Measurements from ENCODE around the gene IFNL3.
"Not testable (repeated sequence)": the region's sequence is repeated elsewhere in the genome, so short reads cannot be mapped to it uniquely, and the experiment has no call there.

IFNL3 gene

GRCh38 chr19:39252458-39252857 lies 7.7 kb upstream of the IFNL3 start:
- no peak for FAIRE-seq

GRCh38 chr19:39251846-39252245 lies 7.0 kb upstream of the IFNL3 start:
- no peak for FAIRE-seq

GRCh38 chr19:39251081-39251480 lies 6.3 kb upstream of the IFNL3 start:
- no peak for FAIRE-seq

GRCh38 chr19:39248806-39249205 lies 4.0 kb upstream of the IFNL3 start, which contains the start of gene IFNL4:
Gene IFNL4, minus strand, starts transcription at chr19:39248856.
- FAIRE-seq, result no peak

GRCh38 chr19:39247701-39248664 lies 3.2 kb upstream of the IFNL3 start:
- FAIRE-seq, result no peak

- no peak for FAIRE-seq
These were observed 2.3 kb upstream of the IFNL3 start for GRCh38 chr19:39246951-39247669.

- FAIRE-seq, result not testable (repeated sequence)
These were observed 360 bp upstream of the IFNL3 start for GRCh38 chr19:39245166-39245565.

GRCh38 chr19:39243741-39244140 lies 1.1 kb downstream of the IFNL3 start:
- not testable (repeated sequence) for FAIRE-seq

GRCh38 chr19:39240421-39240820 lies 4.4 kb downstream of the IFNL3 start:
- no peak for FAIRE-seq

- no peak for FAIRE-seq
These were observed 5.9 kb downstream of the IFNL3 start for GRCh38 chr19:39238944-39239343.

- FAIRE-seq, result no peak
These were observed 6.6 kb downstream of the IFNL3 start for GRCh38 chr19:39238209-39238608.

- no peak for FAIRE-seq
These were observed 7.3 kb downstream of the IFNL3 start for GRCh38 chr19:39237200-39238184.

GRCh38 chr19:39236527-39236926 lies 8.3 kb downstream of the IFNL3 start:
- no peak for FAIRE-seq

- FAIRE-seq, result no peak
These were observed 12.1 kb downstream of the IFNL3 start for GRCh38 chr19:39232708-39233107.

GRCh38 chr19:39230096-39230764 lies 14.6 kb downstream of the IFNL3 start:
- no peak for FAIRE-seq

- no peak for FAIRE-seq
These were observed 19.9 kb downstream of the IFNL3 start for GRCh38 chr19:39224910-39225309.

GRCh38 chr19:39223703-39224279 lies 21.0 kb downstream of the IFNL3 start:
- FAIRE-seq, result no peak

GRCh38 chr19:39219108-39219507 lies 25.7 kb downstream of the IFNL3 start:
- not testable (repeated sequence) for FAIRE-seq

GRCh38 chr19:39218230-39219007 lies 26.4 kb downstream of the IFNL3 start:
- FAIRE-seq, result no peak

GRCh38 chr19:39217094-39217493 lies 27.7 kb downstream of the IFNL3 start:
- FAIRE-seq, result no peak

- not testable (repeated sequence) for FAIRE-seq
These were observed 29.5 kb downstream of the IFNL3 start for GRCh38 chr19:39215323-39215722.
